Naive thymus-derived CD4-positive, alpha-beta T cell (primary cell): ENCODE results near the gene MRI1. TPM values are rescaled to one million over a fixed set of nuclear protein-coding genes. Genes with fewer than 3 reads are reported as not detected.
A peak's percentile ranks its signal among the peaks of the same experiment; 100 is the strongest.

Source experiments
- ATAC-seq: fragments of 150-1000 bp; cut with Tn5 transposase; 2 replicates; pipeline ENCODE4 v1.10.0; 2021; ENCODE audit warnings: mild to moderate bottlenecking, moderate library complexity
- CTCF ChIA-PET: fragments of 350-600 bp; sonication (Branson Sonifier 250); formaldehyde crosslinking; loops from one replicate; lab custom pipeline; 2021; ENCODE audit warnings: antibody characterized with exemption; lab: Charles Lee
- POLR2A ChIA-PET: fragments of 350-600 bp; sonication (Branson Sonifier 250); formaldehyde crosslinking; loops from one replicate; lab custom pipeline; 2021; ENCODE audit warnings: antibody characterized with exemption, inconsistent platforms; lab: Charles Lee
- DNase-seq, 9 donors: peaks; one replicate each; pipeline versions ENCODE4 v3.0.0 to v3.0.0-alpha.2; 2020 to 2022; ENCODE audit warnings: mixed read lengths in 1 of 9
- H3K27ac ChIP-seq: one replicate; pipeline ENCODE4 v1.7.0; 2013; ENCODE audit warnings: mild to moderate bottlenecking, low read depth, low read length, moderate library complexity
- H3K27me3 ChIP-seq, 2 donors: one replicate each; pipeline ENCODE4 v1.7.0; 2013; ENCODE audit warnings: low read length in 2 of 2, mild to moderate bottlenecking in 2 of 2, moderate library complexity in 2 of 2; ENCODE audit not compliant: control insufficient read depth in 2 of 2, insufficient read depth in 2 of 2
- H3K36me3 ChIP-seq, 3 experiments: 1 replicate in 2 of 3; 2 replicates in 1 of 3; pipeline ENCODE4 v1.7.0; 2013; ENCODE audit warnings: low read length in 3 of 3, mild to moderate bottlenecking in 3 of 3, moderate library complexity in 1 of 3; ENCODE audit not compliant: insufficient read depth in 3 of 3, control insufficient read depth in 2 of 3
- H3K4me1 ChIP-seq, 2 donors: one replicate each; pipeline ENCODE4 v1.7.0; 2013; ENCODE audit warnings: low read length in 2 of 2, mild to moderate bottlenecking in 2 of 2, moderate library complexity in 1 of 2; ENCODE audit not compliant: control insufficient read depth in 2 of 2, insufficient read depth in 2 of 2
- H3K4me3 ChIP-seq: 2 replicates; pipeline ENCODE4 v1.7.0; 2013; ENCODE audit warnings: mild to moderate bottlenecking, low read length
- H3K9me3 ChIP-seq, 3 experiments: 1 replicate in 2 of 3; 2 replicates in 1 of 3; pipeline ENCODE4 v1.7.0; 2013; ENCODE audit warnings: low read length in 3 of 3; ENCODE audit not compliant: control insufficient read depth in 2 of 3
- H3K27ac Mint-ChIP-seq, 9 donors: one replicate each; pipeline ENCODE4 v1.8.0; 2020 to 2022; ENCODE audit warnings: mixed read lengths in 9 of 9, mild to moderate bottlenecking in 8 of 9, moderate library complexity in 5 of 9, inconsistent platforms in 2 of 9
- H3K27me3 Mint-ChIP-seq, 5 donors: one replicate each; pipeline ENCODE4 v1.8.0; 2021 to 2022; ENCODE audit warnings: mixed read lengths in 5 of 5, mild to moderate bottlenecking in 1 of 5
- H3K36me3 Mint-ChIP-seq, 5 donors: one replicate each; pipeline ENCODE4 v1.8.0; 2020 to 2022; ENCODE audit warnings: mixed read lengths in 5 of 5, mild to moderate bottlenecking in 3 of 5, inconsistent platforms in 1 of 5
- H3K4me1 Mint-ChIP-seq, 7 donors: one replicate each; pipeline ENCODE4 v1.8.0; 2020 to 2022; ENCODE audit warnings: mixed read lengths in 7 of 7, mild to moderate bottlenecking in 3 of 7, inconsistent platforms in 1 of 7
- H3K4me3 Mint-ChIP-seq, 10 donors: one replicate each; pipeline ENCODE4 v1.8.0; 2020 to 2022; ENCODE audit warnings: mild to moderate bottlenecking in 10 of 10, mixed read lengths in 10 of 10, moderate library complexity in 6 of 10, inconsistent platforms in 2 of 10
- H3K9me3 Mint-ChIP-seq, 11 donors: one replicate each; pipeline ENCODE4 v1.8.0; 2020 to 2022; ENCODE audit warnings: mixed read lengths in 11 of 11, mild to moderate bottlenecking in 4 of 11, inconsistent platforms in 1 of 11, moderate library complexity in 1 of 11
- intact Hi-C, 2 donors: fragments of 100-400 bp; cut with micrococcal nuclease; formaldehyde crosslinking; loops; one replicate each; pipeline ENCODE4 v1.15.1; 2023
- polyA plus RNA-seq, 2 donors: library from polyadenylated mRNA; unstranded; fragments of 300-500 nt; fragmentation: Illumina TruSeq; gene quantifications; one replicate each; pipeline ENCODE4 v1.2.3, GENCODE V29; 2021
- total RNA-seq, 6 experiments: library from RNA in 5 of 6; stranded (reverse) in 5 of 6; gene quantifications; 1 replicate in 5 of 6; 2 replicates in 1 of 6; pipeline ENCODE4 v1.2.3 and lab custom pipeline; 2021 to 2026

The MRI1 gene
- total and polyA plus RNA-seq, 7 experiments from 2014 or later: 7.1 to 56.2 (median 31.1) TPM

- H3K27ac Mint-ChIP-seq: peak overlapping the region in 5 of 9 donors; percentile 79 to 88 (median 83)
- CTCF ChIA-PET: interaction anchor here (0.9 to 10.8 kb wide), 4 partner anchors 55 to 78 kb away, joined by 3 to 227 read pairs (median 6); no protein-coding TSS in a partner anchor
Measured at GRCh38 chr19:13781547-13781946, 17.2 kb downstream of the MRI1 start.

GRCh38 chr19:13782537-13782936 lies 18.2 kb downstream of the MRI1 start:
- intact Hi-C loops: no loop called here
- Histone ChIP-seq H3K36me3 (peaks cover 5 to 25% (median 7%) of the 10 kb centered on the region in 3 experiments), H3K4me1 (peaks cover 10 to 14% of the 10 kb centered on the region in 2 donors), H3K27me3 (no peaks in the 10 kb centered on the region), H3K4me3 (no peak overlapping the region), H3K27ac (no peak overlapping the region), H3K9me3 (no peaks in the 10 kb centered on the region)
- H3K36me3 Mint-ChIP-seq: peaks cover 0 to 10% (median 0%) of the 10 kb centered on the region in 5 donors
- peak overlapping the region in 7 of 9 donors; percentile 39 to 82 (median 78) for H3K27ac Mint-ChIP-seq
- H3K4me3 Mint-ChIP-seq: no peak overlapping the region
- CTCF ChIA-PET: interaction anchor here (0.9 to 10.8 kb wide), 5 partner anchors 8 to 77 kb away, joined by 3 to 227 read pairs (median 3); partner anchors contain the start of gene C19orf53
- no peaks in the 10 kb centered on the region for H3K9me3 Mint-ChIP-seq
- no peaks in the 10 kb centered on the region for H3K27me3 Mint-ChIP-seq
- ATAC-seq (no peak), DNase-seq (no peak)
- peaks cover 0 to 32% (median 24%) of the 10 kb centered on the region in 7 donors for H3K4me1 Mint-ChIP-seq
- POLR2A ChIA-PET: interaction anchor here (0.7 to 8.9 kb wide), 6 partner anchors 8 to 80 kb away, joined by 3 to 86 read pairs (median 5); partner anchors contain the start of genes C19orf53 and ZSWIM4

More at GRCh38 chr19:13781547-13781946, 17.2 kb downstream of the MRI1 start:
- H3K4me1 ChIP-seq: peaks cover 5 to 11% of the 10 kb centered on the region in 2 donors
- no peaks in the 10 kb centered on the region for H3K9me3 ChIP-seq
- H3K36me3 Mint-ChIP-seq: peaks cover 1 to 12% (median 3%) of the 10 kb centered on the region in 5 donors
- POLR2A ChIA-PET: interaction anchor here (0.7 to 8.9 kb wide), 4 partner anchors 14 to 81 kb away, joined by 3 to 86 read pairs (median 5); partner anchors contain the start of gene ZSWIM4
- ATAC-seq: no peak
- H3K9me3 Mint-ChIP-seq: no peaks in the 10 kb centered on the region
- H3K4me1 Mint-ChIP-seq: peaks cover 5 to 31% (median 26%) of the 10 kb centered on the region in 7 donors
- H3K36me3 ChIP-seq: peaks cover 5 to 35% (median 7%) of the 10 kb centered on the region in 3 experiments
- no peaks in the 10 kb centered on the region for H3K27me3 Mint-ChIP-seq
- no peaks in the 10 kb centered on the region for H3K27me3 ChIP-seq
- H3K4me3 ChIP-seq: no peak overlapping the region
- H3K27ac ChIP-seq: no peak overlapping the region
- peak overlapping the region in 1 of 10 donors; percentile 20 for H3K4me3 Mint-ChIP-seq
- DNase-seq: no peak
- intact Hi-C loops: no loop called here

- Histone ChIP-seq H3K9me3 (no peaks in the 10 kb centered on the region), H3K4me1 (peaks cover 22 to 26% of the 10 kb centered on the region in 2 donors), H3K36me3 (peaks cover 2 to 12% (median 6%) of the 10 kb centered on the region in 3 experiments), H3K27ac (no peak overlapping the region), H3K4me3 (no peak overlapping the region), H3K27me3 (no peaks in the 10 kb centered on the region)
- intact Hi-C loops: no loop called here
- POLR2A ChIA-PET: interaction anchor here (0.6 to 8.9 kb wide), 9 partner anchors 9 to 82 kb away, joined by 3 to 86 read pairs (median 6); partner anchors contain the start of genes C19orf53 and ZSWIM4
- H3K27me3 Mint-ChIP-seq: no peaks in the 10 kb centered on the region
- H3K9me3 Mint-ChIP-seq: peaks cover 0 to under 1% (median 0%) of the 10 kb centered on the region in 11 donors
- ATAC-seq (no peak), DNase-seq (no peak)
- peak overlapping the region in 5 of 9 donors; percentile 2 to 82 (median 68) for H3K27ac Mint-ChIP-seq
- peaks cover 3 to 41% (median 32%) of the 10 kb centered on the region in 7 donors for H3K4me1 Mint-ChIP-seq
- no peak overlapping the region for H3K4me3 Mint-ChIP-seq
- peaks cover 0 to 6% (median 0%) of the 10 kb centered on the region in 5 donors for H3K36me3 Mint-ChIP-seq
- CTCF ChIA-PET: interaction anchor here (0.6 to 10.8 kb wide), 12 partner anchors 10 to 505 kb away, joined by 3 to 227 read pairs (median 3); partner anchors contain the start of gene C19orf53
Measured at GRCh38 chr19:13783565-13784500, 19.5 kb downstream of the MRI1 start.

- ChIA-PET POLR2A (interaction anchor here (0.7 to 8.9 kb wide), 10 partner anchors 9 to 81 kb away, joined by 3 to 86 read pairs (median 5); partner anchors contain the start of genes C19orf53 and ZSWIM4), CTCF (interaction anchor here (0.6 to 10.8 kb wide), 9 partner anchors 11 to 302 kb away, joined by 3 to 227 read pairs (median 6); partner anchors contain the start of gene C19orf53)
- peaks cover 0 to 2% (median 0%) of the 10 kb centered on the region in 3 experiments for H3K36me3 ChIP-seq
- peak overlapping the region; percentile 58 to 90 (median 80) for H3K27ac Mint-ChIP-seq
- H3K9me3 ChIP-seq: no peaks in the 10 kb centered on the region
- intact Hi-C loops: loop anchor here (1.0 kb wide), 3 partner anchors 48 to 77 kb away; no protein-coding TSS in a partner anchor
- no peak overlapping the region for H3K4me3 ChIP-seq
- H3K4me1 ChIP-seq: peaks cover 28 to 32% of the 10 kb centered on the region in 2 donors
- H3K27ac ChIP-seq: no peak overlapping the region
- no peaks in the 10 kb centered on the region for H3K27me3 ChIP-seq
- peak overlapping the region; percentile 51 to 72 (median 68) for H3K4me3 Mint-ChIP-seq
- DNase-seq: peak; percentile 51 to 73 (median 63)
- peak; percentile 87 for ATAC-seq
- H3K27me3 Mint-ChIP-seq: no peaks in the 10 kb centered on the region
- peaks cover 0 to 1% (median 0%) of the 10 kb centered on the region in 11 donors for H3K9me3 Mint-ChIP-seq
- peaks cover 7 to 46% (median 32%) of the 10 kb centered on the region in 7 donors for H3K4me1 Mint-ChIP-seq
- no peaks in the 10 kb centered on the region for H3K36me3 Mint-ChIP-seq
Measured at GRCh38 chr19:13784731-13785452, 20.6 kb downstream of the MRI1 start.

GRCh38 chr19:13788991-13789390 lies 24.7 kb downstream of the MRI1 start:
- Histone ChIP-seq H3K9me3 (no peaks in the 10 kb centered on the region), H3K36me3 (no peaks in the 10 kb centered on the region), H3K4me3 (no peak overlapping the region), H3K27ac (peak overlapping the region; percentile 63), H3K4me1 (peaks cover 28 to 36% of the 10 kb centered on the region in 2 donors), H3K27me3 (no peaks in the 10 kb centered on the region)
- H3K9me3 Mint-ChIP-seq: peaks cover 0 to 1% (median 0%) of the 10 kb centered on the region in 11 donors
- peaks cover 7 to 51% (median 34%) of the 10 kb centered on the region in 7 donors for H3K4me1 Mint-ChIP-seq
- H3K27me3 Mint-ChIP-seq: no peaks in the 10 kb centered on the region
- intact Hi-C loops: no loop called here
- ATAC-seq: no peak
- no peaks in the 10 kb centered on the region for H3K36me3 Mint-ChIP-seq
- peak overlapping the region; percentile 81 to 99 (median 93) for H3K27ac Mint-ChIP-seq
- peak overlapping the region; percentile 61 to 92 (median 68) for H3K4me3 Mint-ChIP-seq
- ChIA-PET POLR2A (interaction anchor here (0.6 to 8.9 kb wide), 19 partner anchors 8 to 348 kb away, joined by 3 to 86 read pairs (median 4); partner anchors contain the start of genes C19orf53, IL27RA and RFX1), CTCF (interaction anchor here (2.1 to 10.8 kb wide), 3 partner anchors 48 to 71 kb away, joined by 9 to 227 read pairs (median 9); no protein-coding TSS in a partner anchor)
- DNase-seq: peak in 3 of 9 donors; percentile 15 to 39 (median 20)
